CD4-positive, alpha-beta T cell (primary cell): Measurements from ENCODE around the gene ZNF689. TPM values are rescaled to one million over a fixed set of nuclear protein-coding genes. Genes with fewer than 3 reads are reported as not detected.

ENCODE experiments used
- ATAC-seq: fragments of 200-7000 bp; cut with Tn5 transposase; one replicate; pipeline ENCODE4 v1.10.0; 2022; ENCODE audit warnings: mild to moderate bottlenecking; ENCODE audit not compliant: poor library complexity
- CTCF ChIA-PET: fragments of 350-600 bp; sonication (Branson Sonifier 250); formaldehyde crosslinking; loops from one replicate; lab custom pipeline; 2021; ENCODE audit warnings: antibody characterized with exemption, inconsistent platforms; lab: Charles Lee
- POLR2A ChIA-PET: fragments of 350-600 bp; sonication (Branson Sonifier 250); formaldehyde crosslinking; loops from one replicate; lab custom pipeline; 2021; ENCODE audit warnings: antibody characterized with exemption, inconsistent platforms; lab: Charles Lee
- DNase-seq, 14 experiments: peaks; one replicate each; pipeline ENCODE4 v3.0.0-alpha.2; 2013 to 2020; ENCODE audit warnings: mixed read lengths in 2 of 14
- H3K27ac ChIP-seq, 2 donors: one replicate each; pipeline versions ENCODE4 v1.5.1 to v1.7.0; 2013; ENCODE audit warnings: low read length in 2 of 2, low read depth in 1 of 2, mild to moderate bottlenecking in 1 of 2
- H3K27me3 ChIP-seq, 2 experiments: 1 replicate in 1 of 2; 2 replicates in 1 of 2; pipeline versions ENCODE4 v1.6.1 to v1.7.0; 2013; ENCODE audit warnings: low read length in 2 of 2, control low read depth in 1 of 2, mild to moderate bottlenecking in 1 of 2, moderate library complexity in 1 of 2; ENCODE audit not compliant: insufficient read depth in 2 of 2, control insufficient read depth in 1 of 2
- H3K36me3 ChIP-seq: one replicate; pipeline ENCODE4 v1.6.1; 2013; ENCODE audit warnings: low read length, control low read depth; ENCODE audit not compliant: insufficient read depth
- H3K4me1 ChIP-seq: one replicate; pipeline ENCODE4 v1.6.1; 2013; ENCODE audit warnings: low read length, control low read depth; ENCODE audit not compliant: insufficient read depth
- H3K4me3 ChIP-seq: one replicate; pipeline ENCODE4 v1.5.1; 2013; ENCODE audit warnings: mild to moderate bottlenecking, low read length, moderate library complexity
- H3K9me3 ChIP-seq, 2 experiments: 1 replicate in 1 of 2; 2 replicates in 1 of 2; pipeline versions ENCODE4 v1.6.1 to v1.7.0; 2013; ENCODE audit warnings: low read length in 2 of 2, mild to moderate bottlenecking in 2 of 2, control low read depth in 1 of 2, moderate library complexity in 1 of 2; ENCODE audit not compliant: control insufficient read depth in 1 of 2, insufficient read depth in 1 of 2
- H3K27ac Mint-ChIP-seq: one replicate; pipeline ENCODE4 v1.8.0; 2020; ENCODE audit warnings: mixed read lengths
- H3K27me3 Mint-ChIP-seq: one replicate; pipeline ENCODE4 v1.8.0; 2021; ENCODE audit warnings: mixed read lengths
- H3K36me3 Mint-ChIP-seq: one replicate; pipeline ENCODE4 v1.8.0; 2021; ENCODE audit warnings: low read depth, mixed read lengths
- H3K4me1 Mint-ChIP-seq: one replicate; pipeline ENCODE4 v1.8.0; 2021; ENCODE audit warnings: low read depth, mixed read lengths
- H3K4me3 Mint-ChIP-seq: one replicate; pipeline ENCODE4 v1.8.0; 2020; ENCODE audit warnings: mild to moderate bottlenecking, mixed read lengths
- H3K9me3 Mint-ChIP-seq: one replicate; pipeline ENCODE4 v1.8.0; 2020; ENCODE audit warnings: mixed read lengths
- intact Hi-C, 2 experiments: fragments of 100-400 bp; cut with DNase I in 1 of 2; cut with micrococcal nuclease in 1 of 2; formaldehyde crosslinking; loops; one replicate each; pipeline versions ENCODE4 v1.15.1 to v1.9.0; 2023 to 2025; cut with DNase I, micrococcal nuclease
- total RNA-seq, 174 experiments: library from RNA in 2 of 174; stranded (reverse) in 2 of 174; gene quantifications; one replicate each; pipeline ENCODE4 v1.2.3 and lab custom pipeline; 2021 to 2026
- TF ChIP-seq, protein P1 (sequence below): fragments of 200-600 bp; IDR thresholded peaks from one replicate; pipeline ENCODE4 v1.8.0; 2022; ENCODE audit warnings: antibody characterized with exemption, mild to moderate bottlenecking

ZNF689 gene
- total RNA-seq, 2 experiments from 2014 or later, result 15.3 to 15.7 TPM

DNA sequence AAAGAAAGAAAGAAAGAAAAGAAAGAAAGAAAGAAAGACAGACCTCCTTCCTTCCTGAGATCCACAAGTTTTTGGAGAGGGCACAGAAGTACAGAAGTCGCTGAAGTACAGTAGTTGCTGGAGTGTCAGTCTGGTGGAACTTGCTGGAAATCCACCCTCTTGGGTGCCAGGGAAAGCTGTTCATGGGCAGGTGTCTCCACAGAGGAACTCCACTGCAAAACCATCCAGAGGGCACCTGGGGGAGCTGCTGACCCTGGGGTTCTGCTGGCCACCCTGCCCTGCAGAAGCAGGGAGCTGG, 37.0 kb upstream of the ZNF689 start:
- H3K4me3 Mint-ChIP-seq, result no peak overlapping the region
- DNase-seq (no peak), ATAC-seq (no peak)
- no peaks in the 10 kb centered on the region for H3K9me3 Mint-ChIP-seq
- peaks cover 1% of the 10 kb centered on the region for H3K36me3 ChIP-seq
- TF ChIP-seq, protein P1, sequence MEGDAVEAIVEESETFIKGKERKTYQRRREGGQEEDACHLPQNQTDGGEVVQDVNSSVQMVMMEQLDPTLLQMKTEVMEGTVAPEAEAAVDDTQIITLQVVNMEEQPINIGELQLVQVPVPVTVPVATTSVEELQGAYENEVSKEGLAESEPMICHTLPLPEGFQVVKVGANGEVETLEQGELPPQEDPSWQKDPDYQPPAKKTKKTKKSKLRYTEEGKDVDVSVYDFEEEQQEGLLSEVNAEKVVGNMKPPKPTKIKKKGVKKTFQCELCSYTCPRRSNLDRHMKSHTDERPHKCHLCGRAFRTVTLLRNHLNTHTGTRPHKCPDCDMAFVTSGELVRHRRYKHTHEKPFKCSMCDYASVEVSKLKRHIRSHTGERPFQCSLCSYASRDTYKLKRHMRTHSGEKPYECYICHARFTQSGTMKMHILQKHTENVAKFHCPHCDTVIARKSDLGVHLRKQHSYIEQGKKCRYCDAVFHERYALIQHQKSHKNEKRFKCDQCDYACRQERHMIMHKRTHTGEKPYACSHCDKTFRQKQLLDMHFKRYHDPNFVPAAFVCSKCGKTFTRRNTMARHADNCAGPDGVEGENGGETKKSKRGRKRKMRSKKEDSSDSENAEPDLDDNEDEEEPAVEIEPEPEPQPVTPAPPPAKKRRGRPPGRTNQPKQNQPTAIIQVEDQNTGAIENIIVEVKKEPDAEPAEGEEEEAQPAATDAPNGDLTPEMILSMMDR, result no peak
- H3K9me3 ChIP-seq, result no peaks in the 10 kb centered on the region
- H3K4me1 Mint-ChIP-seq, result peaks cover 14% of the 10 kb centered on the region
- CTCF ChIA-PET, result no interaction called here
- no peak overlapping the region for H3K27ac ChIP-seq
- peaks cover 22% of the 10 kb centered on the region for H3K4me1 ChIP-seq
- H3K27me3 ChIP-seq, result no peaks in the 10 kb centered on the region
- H3K4me3 ChIP-seq, result no peak overlapping the region
- no peaks in the 10 kb centered on the region for H3K27me3 Mint-ChIP-seq
- peaks cover 19% of the 10 kb centered on the region for H3K36me3 Mint-ChIP-seq
- H3K27ac Mint-ChIP-seq, result no peak overlapping the region
- intact Hi-C loops, result no loop called here
- POLR2A ChIA-PET, result no interaction called here

DNA sequence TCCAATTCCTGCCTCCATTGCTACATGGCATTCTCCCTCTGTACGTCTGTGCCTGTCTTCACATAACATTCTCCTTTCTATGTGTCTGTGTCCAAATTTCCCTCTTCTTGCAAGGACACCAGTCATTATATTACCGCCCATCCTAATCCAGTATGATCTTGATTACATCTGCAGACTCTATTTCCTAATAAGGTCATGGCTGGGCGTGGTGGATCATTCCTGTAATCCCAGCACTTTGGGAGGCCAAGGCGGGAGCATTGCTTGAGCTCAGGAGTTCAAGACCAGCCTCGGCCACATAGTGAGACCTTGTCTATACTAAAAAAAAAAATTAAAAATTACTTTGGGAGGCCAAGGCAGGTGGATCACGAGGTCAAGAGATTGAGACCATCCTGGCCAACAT, 35.5 kb upstream of the ZNF689 start:
- Histone ChIP-seq H3K4me3 (no peak overlapping the region), H3K36me3 (no peaks in the 10 kb centered on the region), H3K27ac (no peak overlapping the region), H3K4me1 (peaks cover 10% of the 10 kb centered on the region), H3K27me3 (no peaks in the 10 kb centered on the region), H3K9me3 (no peaks in the 10 kb centered on the region)
- intact Hi-C loops, result no loop called here
- ChIA-PET CTCF (no interaction called here), POLR2A (no interaction called here)
- peaks cover 8% of the 10 kb centered on the region for H3K4me1 Mint-ChIP-seq
- TF ChIP-seq, protein P1, result no peak
- H3K27ac Mint-ChIP-seq, result no peak overlapping the region
- no peaks in the 10 kb centered on the region for H3K9me3 Mint-ChIP-seq
- H3K36me3 Mint-ChIP-seq, result peaks cover 8% of the 10 kb centered on the region
- H3K27me3 Mint-ChIP-seq, result no peaks in the 10 kb centered on the region
- H3K4me3 Mint-ChIP-seq, result no peak overlapping the region
- no peak for DNase-seq
- no peak for ATAC-seq

DNA sequence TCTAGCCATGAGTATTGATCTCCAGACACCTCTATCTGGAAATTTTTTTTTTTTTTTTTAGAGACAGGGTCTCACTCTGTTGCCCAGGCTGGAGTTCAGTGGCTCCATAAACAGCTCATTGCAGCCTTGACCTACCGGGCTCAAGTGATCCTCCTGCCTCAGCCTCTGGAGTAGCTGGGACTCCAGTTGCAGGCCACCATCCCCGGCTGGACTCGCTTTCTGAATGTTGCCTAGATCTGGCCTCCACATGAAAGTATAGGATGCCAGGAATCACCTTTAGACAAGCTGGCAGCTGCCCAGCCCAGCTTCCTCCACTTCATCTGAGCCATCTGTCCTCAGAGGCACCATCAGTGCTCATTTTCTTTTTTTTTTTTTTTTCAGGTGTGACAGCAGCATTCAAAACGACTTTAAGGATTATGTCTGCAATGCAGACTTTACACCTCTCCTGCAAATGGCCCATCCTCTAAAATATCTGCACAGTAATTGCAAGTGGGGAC, 34.2 kb upstream of the ZNF689 start:
- no peak overlapping the region for H3K27ac ChIP-seq

More for the DNA sequence above, 34.2 kb upstream of the ZNF689 start:
- no peaks in the 10 kb centered on the region for H3K27me3 ChIP-seq
- H3K9me3 Mint-ChIP-seq, result no peaks in the 10 kb centered on the region
- ATAC-seq, result no peak
- peaks cover under 1% of the 10 kb centered on the region for H3K4me1 ChIP-seq
- H3K27ac Mint-ChIP-seq, result no peak overlapping the region
- no peak overlapping the region for H3K4me3 Mint-ChIP-seq
- TF ChIP-seq, protein P1, result no peak
- H3K4me3 ChIP-seq, result no peak overlapping the region
- H3K36me3 Mint-ChIP-seq, result no peaks in the 10 kb centered on the region
- ChIA-PET POLR2A (no interaction called here), CTCF (no interaction called here)
- no peaks in the 10 kb centered on the region for H3K9me3 ChIP-seq
- H3K36me3 ChIP-seq, result no peaks in the 10 kb centered on the region
- no peaks in the 10 kb centered on the region for H3K4me1 Mint-ChIP-seq
- intact Hi-C loops, result no loop called here
- DNase-seq, result no peak
- no peaks in the 10 kb centered on the region for H3K27me3 Mint-ChIP-seq
